ENCODE data around the gene CSNK2B.
A peak's percentile ranks its signal among the peaks of the same experiment; 100 is the strongest.

Gene CSNK2B

GRCh38 chr6:31665501-31666336, at the start of gene CSNK2B:
CSNK2B (plus strand) TSS chr6:31666080; CDS start chr6:31666832, 752 bp downstream.
- peak within 1 kb of the TSS; percentile 96 for H3K9ac ChIP-seq (ENCODE audit: low read length)
- peak within 1 kb of the TSS; percentile 76 for H3K27ac ChIP-seq (ENCODE audit: low read depth, low read length)
- peaks cover 66% of the 10 kb centered on the region for H3K36me3 ChIP-seq (ENCODE audit: control insufficient read depth, insufficient read depth, low read length)
- peak within 1 kb of the TSS; percentile 89 for H3K4me3 ChIP-seq (ENCODE audit: low read depth, low read length)
- peaks cover 22% of the 10 kb centered on the region for H3K4me1 ChIP-seq (ENCODE audit: control insufficient read depth, insufficient read depth, low read length)
- H3K9me3 ChIP-seq (ENCODE audit: control insufficient read depth, insufficient read depth, low read depth, low read length): no peaks in the 10 kb centered on the region
- no peaks in the 10 kb centered on the region for H3K27me3 ChIP-seq (ENCODE audit: control insufficient read depth, insufficient read depth, low read length)

- no peaks in the 10 kb centered on the region for H3K27me3 ChIP-seq (ENCODE audit: control insufficient read depth, insufficient read depth, low read length)
- peaks cover 15% of the 10 kb centered on the region for H3K4me1 ChIP-seq (ENCODE audit: control insufficient read depth, insufficient read depth, low read length)
- no peak overlapping the region for H3K27ac ChIP-seq (ENCODE audit: low read depth, low read length)
- no peak overlapping the region for H3K9ac ChIP-seq (ENCODE audit: low read length)
- no peaks in the 10 kb centered on the region for H3K9me3 ChIP-seq (ENCODE audit: control insufficient read depth, insufficient read depth, low read depth, low read length)
- no peak overlapping the region for H3K4me3 ChIP-seq (ENCODE audit: low read depth, low read length)
- H3K36me3 ChIP-seq (ENCODE audit: control insufficient read depth, insufficient read depth, low read length): peaks cover 9% of the 10 kb centered on the region
These were observed 48.9 kb upstream of the CSNK2B start for GRCh38 chr6:31617010-31617409.

DNA sequence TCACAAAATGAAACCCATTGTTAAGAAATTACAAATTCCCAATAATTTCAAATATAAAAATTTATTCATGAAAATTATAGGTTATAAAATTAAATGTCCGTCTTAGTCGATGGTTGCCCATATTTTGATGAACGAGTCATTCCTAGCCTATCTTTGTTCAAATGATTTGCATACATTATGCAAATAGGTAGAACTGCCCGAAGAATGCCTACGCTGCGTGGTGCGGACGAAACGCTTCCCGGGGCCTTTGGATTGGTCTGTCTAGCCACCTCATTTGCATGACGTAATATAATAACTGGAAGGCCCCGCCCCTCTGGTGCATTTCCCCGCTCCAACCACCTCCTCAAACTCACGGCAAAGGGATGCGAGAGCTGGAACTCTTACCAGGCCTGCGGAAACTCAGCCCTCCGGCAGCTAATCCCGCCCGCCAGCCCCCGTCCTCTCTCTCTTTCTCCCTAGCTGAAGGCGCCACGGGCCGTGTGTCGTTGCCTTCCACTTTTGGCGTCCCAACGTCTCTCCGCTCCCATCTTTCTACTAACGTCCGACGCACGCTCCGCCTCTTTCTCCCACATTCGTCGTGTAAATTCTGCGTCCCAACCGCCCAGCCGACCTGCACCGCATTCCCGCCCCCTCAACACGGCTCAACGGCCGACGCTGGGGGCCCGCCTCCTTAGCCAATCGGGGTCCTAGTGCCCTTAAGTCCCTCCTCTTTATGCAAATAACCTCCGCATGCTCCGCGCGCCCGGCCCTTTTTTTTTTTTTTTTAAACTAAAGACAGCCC, 45.9 kb upstream of the CSNK2B start:
- no peaks in the 10 kb centered on the region for H3K9me3 ChIP-seq (ENCODE audit: control insufficient read depth, insufficient read depth, low read depth, low read length)
- H3K27ac ChIP-seq (ENCODE audit: low read depth, low read length): peak overlapping the region; percentile 93
- peak overlapping the region; percentile 96 for H3K9ac ChIP-seq (ENCODE audit: low read length)
- H3K4me1 ChIP-seq (ENCODE audit: control insufficient read depth, insufficient read depth, low read length): peaks cover 17% of the 10 kb centered on the region
- H3K27me3 ChIP-seq (ENCODE audit: control insufficient read depth, insufficient read depth, low read length): no peaks in the 10 kb centered on the region
- H3K36me3 ChIP-seq (ENCODE audit: control insufficient read depth, insufficient read depth, low read length): peaks cover 39% of the 10 kb centered on the region
- peak overlapping the region; percentile 78 for H3K4me3 ChIP-seq (ENCODE audit: low read depth, low read length)

GRCh38 chr6:31620586-31621319, 45.1 kb upstream of the CSNK2B start, which contains the start of gene PRRC2A:
PRRC2A (plus strand) TSS chr6:31620715; CDS start chr6:31622790, 2,075 bp downstream.
- H3K4me1 ChIP-seq (ENCODE audit: control insufficient read depth, insufficient read depth, low read length): peaks cover 10% of the 10 kb centered on the region

DNA sequence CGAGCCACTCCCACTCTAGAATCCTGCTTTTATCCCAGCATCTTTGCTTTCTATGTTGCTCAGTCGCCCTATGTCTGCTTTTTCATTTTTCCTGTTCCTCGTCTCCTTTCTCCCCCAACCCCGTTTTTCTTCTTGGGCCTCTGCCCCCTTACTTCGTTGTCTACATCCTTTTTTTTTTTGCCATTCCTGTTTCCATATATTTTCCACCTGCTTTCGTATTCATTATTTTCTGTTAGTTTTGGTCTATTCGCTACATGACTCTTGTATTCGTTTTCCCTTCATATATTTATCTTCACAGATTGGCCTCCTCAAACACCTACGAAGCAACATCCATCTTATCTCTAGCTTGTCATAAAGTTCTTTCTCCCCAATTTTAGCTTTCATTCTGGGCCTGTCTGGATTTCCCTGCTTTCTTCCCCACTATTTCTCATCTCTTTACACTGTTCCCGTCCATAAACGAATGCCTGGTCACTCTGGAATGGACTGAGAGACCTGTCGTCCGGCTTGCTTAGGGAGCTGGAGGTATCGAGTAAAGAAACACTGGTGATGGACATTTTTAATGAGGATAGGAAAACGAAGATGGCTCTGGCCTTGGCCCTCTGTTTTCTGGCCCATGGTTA, 44.5 kb upstream of the CSNK2B start:
- Histone ChIP-seq H3K4me3 (ENCODE audit: low read depth, low read length) (peak overlapping the region; percentile 74), H3K27me3 (ENCODE audit: control insufficient read depth, insufficient read depth, low read length) (no peaks in the 10 kb centered on the region), H3K9ac (ENCODE audit: low read length) (peak overlapping the region; percentile 98), H3K36me3 (ENCODE audit: control insufficient read depth, insufficient read depth, low read length) (peaks cover 53% of the 10 kb centered on the region), H3K27ac (ENCODE audit: low read depth, low read length) (peak overlapping the region; percentile 99), H3K4me1 (ENCODE audit: control insufficient read depth, insufficient read depth, low read length) (peaks cover 6% of the 10 kb centered on the region), H3K9me3 (ENCODE audit: control insufficient read depth, insufficient read depth, low read depth, low read length) (no peaks in the 10 kb centered on the region)

More at GRCh38 chr6:31620586-31621319, 45.1 kb upstream of the CSNK2B start, which contains the start of gene PRRC2A:
- Histone ChIP-seq H3K27ac (ENCODE audit: low read depth, low read length) (peak within 1 kb of the TSS; percentile 99), H3K27me3 (ENCODE audit: control insufficient read depth, insufficient read depth, low read length) (no peaks in the 10 kb centered on the region), H3K36me3 (ENCODE audit: control insufficient read depth, insufficient read depth, low read length) (peaks cover 47% of the 10 kb centered on the region), H3K9me3 (ENCODE audit: control insufficient read depth, insufficient read depth, low read depth, low read length) (no peaks in the 10 kb centered on the region), H3K9ac (ENCODE audit: low read length) (peak within 1 kb of the TSS; percentile 98), H3K4me3 (ENCODE audit: low read depth, low read length) (peak within 1 kb of the TSS; percentile 78)

GRCh38 chr6:31621991-31622390, 43.9 kb upstream of the CSNK2B start:
- no peaks in the 10 kb centered on the region for H3K27me3 ChIP-seq (ENCODE audit: control insufficient read depth, insufficient read depth, low read length)
- peaks cover 59% of the 10 kb centered on the region for H3K36me3 ChIP-seq (ENCODE audit: control insufficient read depth, insufficient read depth, low read length)
- peak overlapping the region; percentile 98 for H3K9ac ChIP-seq (ENCODE audit: low read length)
- H3K27ac ChIP-seq (ENCODE audit: low read depth, low read length): peak overlapping the region; percentile 99
- H3K9me3 ChIP-seq (ENCODE audit: control insufficient read depth, insufficient read depth, low read depth, low read length): no peaks in the 10 kb centered on the region
- H3K4me1 ChIP-seq (ENCODE audit: control insufficient read depth, insufficient read depth, low read length): peaks cover 6% of the 10 kb centered on the region
- peak overlapping the region; percentile 74 for H3K4me3 ChIP-seq (ENCODE audit: low read depth, low read length)

DNA sequence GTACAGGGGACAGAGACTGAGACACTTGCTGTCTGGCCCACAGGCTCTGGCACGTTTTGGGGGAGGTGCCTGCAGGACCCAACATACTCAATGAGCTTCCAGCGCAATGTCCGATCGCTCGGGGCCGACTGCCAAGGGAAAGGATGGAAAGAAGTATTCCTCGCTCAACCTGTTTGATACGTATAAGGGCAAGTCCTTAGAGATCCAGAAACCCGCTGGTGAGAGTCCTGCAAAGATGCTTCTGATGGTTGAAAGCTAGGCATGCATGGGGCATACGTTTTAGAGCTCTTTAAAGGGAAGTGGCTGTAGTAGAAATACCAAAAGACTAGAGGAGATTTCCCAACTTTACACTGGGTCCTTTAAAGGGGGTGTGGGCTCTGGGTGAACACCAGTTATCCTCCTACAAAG, 43.2 kb upstream of the CSNK2B start:
- Histone ChIP-seq H3K4me1 (ENCODE audit: control insufficient read depth, insufficient read depth, low read length) (peaks cover 6% of the 10 kb centered on the region), H3K27ac (ENCODE audit: low read depth, low read length) (no peak overlapping the region), H3K9me3 (ENCODE audit: control insufficient read depth, insufficient read depth, low read depth, low read length) (no peaks in the 10 kb centered on the region), H3K36me3 (ENCODE audit: control insufficient read depth, insufficient read depth, low read length) (peaks cover 66% of the 10 kb centered on the region), H3K9ac (ENCODE audit: low read length) (no peak overlapping the region), H3K4me3 (ENCODE audit: low read depth, low read length) (peak overlapping the region; percentile 74), H3K27me3 (ENCODE audit: control insufficient read depth, insufficient read depth, low read length) (no peaks in the 10 kb centered on the region)

- H3K4me3 ChIP-seq (ENCODE audit: low read depth, low read length): no peak overlapping the region
- H3K9me3 ChIP-seq (ENCODE audit: control insufficient read depth, insufficient read depth, low read depth, low read length): no peaks in the 10 kb centered on the region
- H3K27ac ChIP-seq (ENCODE audit: low read depth, low read length): no peak overlapping the region
- peaks cover 6% of the 10 kb centered on the region for H3K4me1 ChIP-seq (ENCODE audit: control insufficient read depth, insufficient read depth, low read length)
- H3K9ac ChIP-seq (ENCODE audit: low read length): no peak overlapping the region
- no peaks in the 10 kb centered on the region for H3K27me3 ChIP-seq (ENCODE audit: control insufficient read depth, insufficient read depth, low read length)
- peaks cover 80% of the 10 kb centered on the region for H3K36me3 ChIP-seq (ENCODE audit: control insufficient read depth, insufficient read depth, low read length)
These were observed 41.8 kb upstream of the CSNK2B start for GRCh38 chr6:31624070-31624469.

DNA sequence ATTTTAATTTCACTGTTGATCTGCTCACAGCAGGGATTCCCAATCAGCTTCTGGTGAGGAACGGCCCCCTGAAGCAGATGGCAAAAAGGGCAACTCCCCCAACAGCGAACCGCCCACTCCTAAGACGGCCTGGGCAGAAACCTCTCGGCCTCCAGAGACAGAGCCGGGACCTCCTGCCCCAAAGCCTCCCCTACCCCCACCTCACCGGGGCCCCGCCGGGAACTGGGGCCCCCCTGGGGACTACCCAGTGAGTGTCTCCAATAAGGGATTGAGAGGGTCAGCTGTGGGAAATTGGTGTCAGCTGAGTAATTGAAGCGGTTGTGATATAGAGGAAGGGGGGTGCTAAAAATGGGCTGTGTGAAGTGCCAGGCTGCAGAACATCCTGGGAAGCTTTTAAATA, 38.9 kb upstream of the CSNK2B start:
- Histone ChIP-seq H3K9ac (ENCODE audit: low read length) (no peak overlapping the region), H3K27ac (ENCODE audit: low read depth, low read length) (no peak overlapping the region), H3K27me3 (ENCODE audit: control insufficient read depth, insufficient read depth, low read length) (no peaks in the 10 kb centered on the region), H3K36me3 (ENCODE audit: control insufficient read depth, insufficient read depth, low read length) (peaks cover 100% of the 10 kb centered on the region), H3K4me3 (ENCODE audit: low read depth, low read length) (no peak overlapping the region), H3K4me1 (ENCODE audit: control insufficient read depth, insufficient read depth, low read length) (peaks cover 6% of the 10 kb centered on the region), H3K9me3 (ENCODE audit: control insufficient read depth, insufficient read depth, low read depth, low read length) (no peaks in the 10 kb centered on the region)

- H3K36me3 ChIP-seq (ENCODE audit: control insufficient read depth, insufficient read depth, low read length): peaks cover 100% of the 10 kb centered on the region
- H3K4me1 ChIP-seq (ENCODE audit: control insufficient read depth, insufficient read depth, low read length): no peaks in the 10 kb centered on the region
- H3K27ac ChIP-seq (ENCODE audit: low read depth, low read length): no peak overlapping the region
- H3K9ac ChIP-seq (ENCODE audit: low read length): no peak overlapping the region
- H3K27me3 ChIP-seq (ENCODE audit: control insufficient read depth, insufficient read depth, low read length): no peaks in the 10 kb centered on the region
- H3K4me3 ChIP-seq (ENCODE audit: low read depth, low read length): no peak overlapping the region
- H3K9me3 ChIP-seq (ENCODE audit: control insufficient read depth, insufficient read depth, low read depth, low read length): no peaks in the 10 kb centered on the region
These were observed 38.1 kb upstream of the CSNK2B start for GRCh38 chr6:31627690-31628287.

Data from HUES6 (cell line).